DLD1 (cell line): ENCODE results near the gene SPATA18.

Source experiments
- in situ Hi-C: cut with HindIII; loops from 2 replicates; pipeline ENCODE4 v1.10.0; 2017; ENCODE audit warnings: low sequenced_read_pairs

The SPATA18 gene

GRCh38 chr4:52051213-52051614, at the start of gene SPATA18:
Gene SPATA18, plus strand, starts transcription at chr4:52051304. Its CDS starts 401 bp downstream, at chr4:52051705.
- in situ Hi-C loops, result no loop called here

GRCh38 chr4:52001616-52002015, 49.5 kb upstream of the SPATA18 start:
- in situ Hi-C loops, result no loop called here

- in situ Hi-C loops, result no loop called here
These were observed 46.7 kb upstream of the SPATA18 start for GRCh38 chr4:52004414-52004813.

GRCh38 chr4:52005604-52006273, 45.4 kb upstream of the SPATA18 start:
- in situ Hi-C loops, result no loop called here

GRCh38 chr4:52006887-52007286, 44.2 kb upstream of the SPATA18 start:
- in situ Hi-C loops, result no loop called here

GRCh38 chr4:52010986-52011385, 40.1 kb upstream of the SPATA18 start:
- in situ Hi-C loops, result no loop called here

GRCh38 chr4:52012651-52013050, 38.5 kb upstream of the SPATA18 start:
- in situ Hi-C loops, result no loop called here

GRCh38 chr4:52014903-52015302, 36.2 kb upstream of the SPATA18 start:
- in situ Hi-C loops, result no loop called here

GRCh38 chr4:52015366-52015765, 35.7 kb upstream of the SPATA18 start:
- in situ Hi-C loops, result no loop called here

GRCh38 chr4:52016981-52017380, 34.1 kb upstream of the SPATA18 start:
- in situ Hi-C loops, result no loop called here

- in situ Hi-C loops, result no loop called here
These were observed 33.3 kb upstream of the SPATA18 start for GRCh38 chr4:52017814-52018213.

GRCh38 chr4:52019936-52020657, 31.0 kb upstream of the SPATA18 start, which contains the start of gene LRRC66:
Gene LRRC66, minus strand, starts transcription at chr4:52020363. Its CDS starts 2,750 bp downstream, at chr4:52017613.
- in situ Hi-C loops, result no loop called here

- in situ Hi-C loops, result no loop called here
These were observed 22.1 kb upstream of the SPATA18 start for GRCh38 chr4:52028970-52029369.

GRCh38 chr4:52032005-52032404, 19.1 kb upstream of the SPATA18 start:
- in situ Hi-C loops, result no loop called here

GRCh38 chr4:52035190-52035589, 15.9 kb upstream of the SPATA18 start:
- in situ Hi-C loops, result no loop called here

- in situ Hi-C loops, result no loop called here
These were observed 14.1 kb upstream of the SPATA18 start for GRCh38 chr4:52036886-52037530.

GRCh38 chr4:52037689-52038102, 13.4 kb upstream of the SPATA18 start:
- in situ Hi-C loops, result no loop called here

- in situ Hi-C loops, result no loop called here
These were observed 12.8 kb upstream of the SPATA18 start, which contains the start of gene SGCB for GRCh38 chr4:52038103-52038912. Gene SGCB, minus strand, starts transcription at chr4:52038299. Its CDS starts 40 bp downstream, at chr4:52038259.

- in situ Hi-C loops, result no loop called here
These were observed 6.1 kb upstream of the SPATA18 start for GRCh38 chr4:52045028-52045427.

- in situ Hi-C loops, result no loop called here
These were observed 1.8 kb upstream of the SPATA18 start for GRCh38 chr4:52049266-52049665.
